ENCODE data around the gene HDC.

Gene HDC

GRCh38 chr15:50275091-50275490 lies 9.6 kb upstream of the HDC start:
- H3K27ac ChIP-seq: no peak overlapping the region
- TF ChIP-seq CTCF (conservative IDR thresholded peaks at IDR 0.05): no peak

GRCh38 chr15:50267577-50267976 lies 2.1 kb upstream of the HDC start:
- no peak for TF ChIP-seq CTCF (conservative IDR thresholded peaks at IDR 0.05)
- H3K27ac ChIP-seq: no peak overlapping the region

DNA sequence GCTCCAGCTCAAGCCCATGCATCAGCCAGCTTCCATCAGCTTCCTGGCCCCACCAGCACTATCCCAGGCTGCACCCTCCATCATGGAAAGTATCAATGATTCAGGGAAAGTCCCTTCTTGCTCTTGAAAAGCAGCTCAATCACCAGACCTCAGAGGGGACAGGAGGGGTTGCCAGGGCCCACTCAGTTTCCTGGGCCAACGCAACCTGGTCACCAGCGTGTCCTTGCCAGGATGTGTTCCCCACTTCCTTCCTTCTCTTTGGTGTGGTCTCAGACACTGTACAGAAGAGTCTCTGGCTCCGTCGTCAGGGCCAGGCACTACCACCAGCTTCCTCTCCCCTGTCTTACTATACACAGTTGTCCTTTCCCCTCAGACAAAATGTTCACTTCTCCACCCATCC lies 3.0 kb downstream of the HDC start:
- H3K27ac ChIP-seq: no peak overlapping the region
- no peak for TF ChIP-seq CTCF (conservative IDR thresholded peaks at IDR 0.05)

GRCh38 chr15:50261981-50262380 lies 3.5 kb downstream of the HDC start:
- H3K27ac ChIP-seq: 0 out of 2 replicates have a peak overlapping the region, but pooled peaks have one; percentile 30
- TF ChIP-seq CTCF (conservative IDR thresholded peaks at IDR 0.05): no peak

DNA sequence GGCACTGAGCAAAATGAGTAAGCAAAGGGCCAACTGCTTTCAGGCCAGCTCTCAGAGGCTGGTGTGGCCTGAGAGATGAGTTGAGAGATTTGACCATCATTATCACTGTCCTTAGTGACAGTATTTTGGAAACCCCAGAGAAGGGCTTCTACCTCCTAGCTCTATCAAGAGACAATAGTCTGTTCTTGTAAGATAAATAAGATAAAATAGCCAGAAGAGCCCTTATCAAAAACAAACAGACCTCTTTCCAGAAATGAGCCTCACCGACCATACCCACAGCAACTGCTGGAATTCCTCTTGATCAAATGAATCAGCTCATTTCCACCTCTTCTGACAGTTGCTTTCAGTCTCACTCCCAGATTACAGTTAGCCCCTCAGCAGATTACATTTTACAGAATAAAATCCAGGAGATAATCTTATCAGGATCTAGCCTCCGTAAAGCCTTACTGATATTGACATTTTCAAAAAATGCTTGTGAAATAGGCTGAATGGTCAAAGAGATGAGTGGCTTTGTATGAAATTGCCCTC lies 4.5 kb downstream of the HDC start:
- H3K27ac ChIP-seq: peak overlapping the region; percentile 30; the same call in 1 of the 2 replicates
- no peak for TF ChIP-seq CTCF (conservative IDR thresholded peaks at IDR 0.05)

DNA sequence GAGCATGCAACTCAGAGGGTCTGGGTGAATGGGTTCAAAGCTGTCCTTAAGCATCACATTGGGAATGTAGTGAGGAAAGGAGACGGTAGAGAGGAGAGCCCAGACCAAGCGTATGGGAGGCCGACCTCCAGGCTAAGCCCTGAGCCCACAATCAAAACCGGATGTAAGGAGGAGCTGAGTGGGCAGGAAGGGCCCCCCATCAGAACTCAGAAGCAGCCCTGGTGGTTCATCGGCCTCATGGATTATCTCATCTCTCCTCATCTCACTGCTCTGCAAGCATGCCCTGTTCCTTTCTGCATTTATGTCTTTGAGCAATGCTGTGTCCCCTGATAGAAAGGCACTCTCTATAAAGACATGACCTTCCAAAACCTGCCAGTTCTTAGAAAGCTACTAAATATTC lies 6.2 kb downstream of the HDC start:
- H3K27ac ChIP-seq: no peak overlapping the region
- TF ChIP-seq CTCF (conservative IDR thresholded peaks at IDR 0.05): no peak

GRCh38 chr15:50257924-50258323 lies 7.6 kb downstream of the HDC start:
- no peak overlapping the region for H3K27ac ChIP-seq

More at GRCh38 chr15:50257924-50258323, 7.6 kb downstream of the HDC start:
- no peak for TF ChIP-seq CTCF (conservative IDR thresholded peaks at IDR 0.05)
